RWPE1 (cell line): ENCODE data around the gene PLCL1.

Experiments
- CTCF ChIA-PET: fragments of 350-600 bp; sonication (Branson Sonifier 250); formaldehyde crosslinking; extraction: SDS; loops from one replicate; lab custom pipeline; 2021; lab: Yijun Ruan, JAX
- POLR2A ChIA-PET: fragments of 400-600 bp; formaldehyde crosslinking; extraction: SDS; loops from one replicate; lab custom pipeline; 2020; ENCODE audit warnings: antibody characterized with exemption; ENCODE audit not compliant: low non-redundant PET; lab: Yijun Ruan, JAX
- DNase-seq: peaks from one replicate; pipeline ENCODE4 v3.0.0; 2012; ENCODE audit warnings: low spot score
- H3K27ac ChIP-seq: fragments of 450-650 bp; 2 replicates; pipeline ENCODE4 v1.5.1; 2017
- TF ChIP-seq, protein P1 (sequence below): fragments of 450-650 bp; conservative IDR thresholded peaks from 2 replicates; pipeline ENCODE4 v1.5.1; 2017; ENCODE audit warnings: low read depth, mild to moderate bottlenecking

PLCL1 gene

DNA sequence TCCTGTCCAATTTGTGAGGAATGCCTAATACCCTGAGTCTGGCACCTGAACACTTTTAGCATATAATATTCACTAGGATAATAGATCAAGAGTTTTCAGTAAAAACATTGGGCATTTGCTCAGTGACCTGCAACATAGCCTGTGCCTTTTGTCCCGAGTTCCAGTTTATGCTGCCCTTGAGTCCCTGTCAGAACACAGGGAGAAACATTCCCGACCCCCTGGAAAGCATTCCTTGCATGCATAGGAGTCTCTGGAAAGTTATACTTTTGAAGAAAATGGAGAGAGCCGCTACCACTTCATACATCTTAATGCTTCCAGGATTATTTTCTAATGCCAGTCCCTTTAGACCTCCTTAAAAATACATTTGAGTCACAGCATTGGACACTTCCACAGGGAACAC lies 107.3 kb downstream of the PLCL1 start:
- ChIA-PET POLR2A (no interaction called here), CTCF (no interaction called here)
- H3K27ac ChIP-seq, result no peak overlapping the region
- DNase-seq, result no peak
- TF ChIP-seq, protein P1, sequence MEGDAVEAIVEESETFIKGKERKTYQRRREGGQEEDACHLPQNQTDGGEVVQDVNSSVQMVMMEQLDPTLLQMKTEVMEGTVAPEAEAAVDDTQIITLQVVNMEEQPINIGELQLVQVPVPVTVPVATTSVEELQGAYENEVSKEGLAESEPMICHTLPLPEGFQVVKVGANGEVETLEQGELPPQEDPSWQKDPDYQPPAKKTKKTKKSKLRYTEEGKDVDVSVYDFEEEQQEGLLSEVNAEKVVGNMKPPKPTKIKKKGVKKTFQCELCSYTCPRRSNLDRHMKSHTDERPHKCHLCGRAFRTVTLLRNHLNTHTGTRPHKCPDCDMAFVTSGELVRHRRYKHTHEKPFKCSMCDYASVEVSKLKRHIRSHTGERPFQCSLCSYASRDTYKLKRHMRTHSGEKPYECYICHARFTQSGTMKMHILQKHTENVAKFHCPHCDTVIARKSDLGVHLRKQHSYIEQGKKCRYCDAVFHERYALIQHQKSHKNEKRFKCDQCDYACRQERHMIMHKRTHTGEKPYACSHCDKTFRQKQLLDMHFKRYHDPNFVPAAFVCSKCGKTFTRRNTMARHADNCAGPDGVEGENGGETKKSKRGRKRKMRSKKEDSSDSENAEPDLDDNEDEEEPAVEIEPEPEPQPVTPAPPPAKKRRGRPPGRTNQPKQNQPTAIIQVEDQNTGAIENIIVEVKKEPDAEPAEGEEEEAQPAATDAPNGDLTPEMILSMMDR, result no peak

DNA sequence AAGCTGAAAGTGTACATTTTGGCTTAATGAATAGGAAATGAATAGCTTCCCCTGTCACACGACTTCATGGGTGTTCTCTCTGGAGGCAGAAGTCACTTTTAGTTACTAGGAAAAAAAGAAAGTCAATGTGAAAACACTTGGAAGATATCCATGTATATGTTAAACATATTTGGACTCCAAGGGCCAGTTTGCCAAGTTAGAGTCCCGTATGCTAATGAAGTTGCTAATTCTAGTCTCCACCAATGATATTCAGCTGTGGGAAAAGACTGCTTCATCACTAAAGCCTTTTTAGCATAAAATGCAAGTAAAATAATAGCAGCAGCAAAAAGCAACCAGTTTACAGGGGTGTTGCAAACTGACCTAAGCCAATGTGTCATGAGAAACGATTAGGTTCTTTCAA lies 108.7 kb downstream of the PLCL1 start:
- TF ChIP-seq, protein P1, result no peak
- ChIA-PET CTCF (no interaction called here), POLR2A (no interaction called here)
- no peak for DNase-seq
- H3K27ac ChIP-seq, result no peak overlapping the region

DNA sequence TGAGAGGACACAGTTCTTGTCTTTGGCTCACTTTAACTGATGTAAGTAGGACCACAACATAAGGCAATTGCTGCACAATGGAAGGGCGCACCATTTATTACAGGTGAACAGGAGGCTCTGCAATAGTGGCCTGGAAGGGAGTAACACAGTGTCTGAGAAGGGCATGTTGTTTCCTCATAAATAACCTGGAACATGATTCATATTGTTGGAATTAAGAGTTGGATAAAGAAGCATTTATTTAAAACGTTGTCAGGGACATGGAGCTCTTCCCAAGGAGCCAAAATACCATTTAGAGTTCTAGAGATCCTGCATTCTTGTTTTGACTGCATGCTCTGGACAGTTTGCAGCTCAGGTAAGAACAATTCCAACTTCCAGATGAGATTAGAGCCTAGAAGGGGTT lies 110.4 kb downstream of the PLCL1 start:
- TF ChIP-seq, protein P1, result no peak
- ChIA-PET CTCF (no interaction called here), POLR2A (no interaction called here)
- no peak for DNase-seq
- no peak overlapping the region for H3K27ac ChIP-seq

DNA sequence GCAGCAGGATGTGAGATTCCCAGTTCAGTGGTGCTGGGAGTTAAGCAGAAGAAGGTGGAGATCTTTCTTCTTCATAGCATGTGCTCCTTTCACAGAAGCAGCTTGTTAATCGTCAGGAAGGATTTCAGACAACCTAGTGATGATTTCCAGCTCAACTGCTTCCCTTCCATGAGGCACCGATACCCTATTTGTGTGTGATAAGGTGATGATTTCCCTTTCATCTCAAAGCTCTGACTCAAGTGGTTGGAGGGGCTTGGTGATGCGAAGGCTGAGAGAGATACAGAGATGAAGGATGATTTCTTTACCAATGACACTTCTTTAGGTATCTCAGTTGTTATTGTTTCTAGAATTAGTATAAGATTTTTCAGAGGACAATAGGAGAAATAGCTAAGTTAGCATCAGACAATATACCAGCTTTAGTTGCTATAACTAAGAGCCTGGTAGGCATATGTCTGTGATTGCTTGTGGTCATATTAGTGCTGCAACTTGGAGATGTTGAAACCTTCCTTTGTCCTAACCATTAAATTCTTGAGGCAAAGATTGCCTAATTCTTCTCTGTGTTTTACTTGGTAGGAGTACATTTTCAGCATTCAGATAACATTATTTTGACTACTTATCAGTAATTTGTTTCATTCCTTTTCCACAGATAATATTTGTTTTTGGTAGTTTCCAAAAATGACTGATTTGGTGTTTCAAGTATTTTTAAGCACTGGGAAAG lies 111.3 kb downstream of the PLCL1 start:
- ChIA-PET POLR2A (no interaction called here), CTCF (no interaction called here)
- no peak for DNase-seq
- TF ChIP-seq, protein P1, result no peak
- H3K27ac ChIP-seq, result no peak overlapping the region

DNA sequence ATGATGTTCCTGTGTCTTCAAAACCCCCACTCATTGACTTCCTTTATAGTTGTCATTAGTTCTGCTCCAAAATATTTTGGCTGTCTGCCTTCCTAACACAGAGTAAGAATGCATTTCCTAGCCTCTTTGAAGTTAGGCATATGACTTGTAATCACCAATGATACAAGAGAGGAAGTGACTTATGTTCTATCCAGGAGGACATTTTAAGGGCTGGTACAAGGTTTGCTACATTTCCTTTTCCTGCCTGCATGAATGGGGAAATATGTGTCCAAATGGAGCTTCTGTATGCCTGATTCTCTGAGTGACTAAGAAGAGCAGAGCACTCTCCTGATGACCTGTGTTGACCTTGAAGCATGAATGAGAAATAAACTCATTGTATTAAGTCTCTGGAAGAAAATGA lies 115.1 kb downstream of the PLCL1 start:
- POLR2A ChIA-PET, result no interaction called here
- no peak for DNase-seq
- CTCF ChIA-PET, result no interaction called here
- no peak overlapping the region for H3K27ac ChIP-seq
- TF ChIP-seq, protein P1, result no peak

DNA sequence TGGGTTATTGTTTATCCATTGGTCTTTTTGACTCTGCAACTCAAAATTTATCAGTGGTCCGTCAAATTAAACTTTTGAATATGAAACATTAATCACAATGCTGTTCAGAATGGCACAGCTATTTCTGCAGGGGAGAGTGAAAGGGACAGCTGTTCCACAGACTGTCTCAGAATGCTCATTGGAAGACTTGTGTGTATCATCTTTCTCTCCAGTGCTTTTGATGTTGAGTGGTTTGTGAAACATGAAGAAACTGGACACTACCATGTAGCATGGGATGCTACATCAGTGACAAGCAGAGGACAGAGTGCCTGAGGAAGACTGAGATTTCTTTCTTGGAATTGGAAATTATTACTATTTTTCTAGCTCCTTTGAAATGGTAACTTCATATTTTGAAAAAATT lies 115.7 kb downstream of the PLCL1 start:
- no peak for DNase-seq
- H3K27ac ChIP-seq, result no peak overlapping the region
- TF ChIP-seq, protein P1, result no peak
- CTCF ChIA-PET, result no interaction called here
- POLR2A ChIA-PET, result no interaction called here
